Adrenal gland (tissue), 12 donors: ENCODE data around the gene PRDM11. TPM values are rescaled to one million over a fixed set of nuclear protein-coding genes. Genes with fewer than 3 reads are reported as not detected.

Experiments
- DNase-seq, 7 donors: peaks; one replicate each; pipeline ENCODE4 v3.0.0-alpha.2; 2019 to 2020
- H3K27ac ChIP-seq, 5 donors: fragments of 200-600 bp; sonication (generic) in 4 of 5; 1 replicate in 3 of 5; 2 replicates in 2 of 5; pipeline versions ENCODE4 v1.5.1 to v1.8.0; 2016 to 2020; ENCODE audit warnings: mild to moderate bottlenecking in 1 of 5
- H3K27me3 ChIP-seq: fragments of 200-600 bp; 2 replicates; pipeline ENCODE4 v1.8.0; 2021
- H3K36me3 ChIP-seq, 2 donors: fragments of 200-600 bp; replicated peaks in 1 of 2; 1 replicate in 1 of 2; 2 replicates in 1 of 2; pipeline versions ENCODE4 v1.5.1 to v1.8.0; 2018 to 2022
- H3K4me1 ChIP-seq, 2 donors: fragments of 200-600 bp; replicated peaks in 1 of 2; 1 replicate in 1 of 2; 2 replicates in 1 of 2; pipeline versions ENCODE4 v1.5.1 to v1.8.0; 2018 to 2021
- H3K4me3 ChIP-seq, 4 donors: fragments of 200-600 bp; sonication (generic) in 3 of 4; one replicate each; pipeline ENCODE4 v1.5.1; 2016 to 2018
- H3K9me3 ChIP-seq, 3 donors: fragments of 200-600 bp; sonication (generic) in 1 of 3; replicated peaks in 1 of 3; 1 replicate in 2 of 3; 2 replicates in 1 of 3; pipeline versions ENCODE4 v1.5.1 to v1.8.0; 2016 to 2021
- CTCF ChIP-seq, 6 experiments: fragments of 450-650 bp in 4 of 6; fragments of 200-600 bp in 2 of 6; sonication (generic) in 1 of 6; IDR thresholded peaks; 1 replicate in 5 of 6; 2 replicates in 1 of 6; pipeline versions ENCODE4 v1.5.1 to v1.8.0; 2016 to 2021; ENCODE audit warnings: antibody characterized with exemption in 6 of 6, mild to moderate bottlenecking in 2 of 6, moderate library complexity in 1 of 6
- POLR2A ChIP-seq, 2 donors: fragments of 450-650 bp; IDR thresholded peaks; one replicate each; pipeline ENCODE4 v1.6.1; 2017; ENCODE audit warnings: antibody characterized with exemption in 2 of 2, mild to moderate bottlenecking in 2 of 2, moderate library complexity in 1 of 2
- WGBS, 4 donors: extraction: QIAGEN DNeasy Blood & Tissue Kit in 2 of 4; methylation state at CpG; one replicate each; pipeline versions ENCODE4 v1.1.5 to v1.1.7; 2013 to 2017; 5-methylcytosine and 5-hydroxymethylcytosine counted together
- intact Hi-C, 2 donors: fragments of 100-400 bp; cut with DNase I; formaldehyde crosslinking; loops; one replicate each; pipeline versions ENCODE4 v1.14.1 to v1.15.0; 2022 to 2023
- polyA plus RNA-seq, 3 donors: library from polyadenylated mRNA; stranded (reverse); fragments of 200-250 nt in 2 of 3; fragments of 350-450 nt in 1 of 3; fragmentation: Illumina TruSeq in 1 of 3; extraction: RNeasy Lipid Tissue Mini Kit (QIAGEN cat#74804) in 1 of 3; gene quantifications; one replicate each; pipeline ENCODE4 v1.2.3, GENCODE V29; 2013 to 2014
- total RNA-seq, 9 donors: library from RNA; depleted of rRNA in 4 of 9; stranded (reverse); fragments of >200 nt in 4 of 9; fragments of 120-200 nt in 1 of 9; fragmentation: NEBNext Ultra II Directional in 1 of 9; extraction: Animal tissue kit (Norgen Biotek cat#: 25700) in 1 of 9; gene quantifications; one replicate each; pipeline versions ENCODE4 v1.1.0 to v1.2.4, GENCODE V29; 2013 to 2023
- donor health status: healthy with polysubstance abuse.
- donor health status: Bipolar disorder and iron deficiency.
- donor health status: DM: yes; HTN: yes; CAD: no.
- donor health status: DM: no; HTN: no; CAD: no.
- donor health status: DM: no; HTN: no; CAD: no.
- donor health status: DM: yes; HTN: yes; CAD: no.

The PRDM11 gene
- total and polyA plus RNA-seq, 12 donors = 3.3 to 16.9 (median 11.9) TPM

GRCh38 chr11:45272701-45273100 is 126.3 kb downstream of the PRDM11 start:
- Histone ChIP-seq H3K36me3 (no peaks in the 10 kb centered on the region), H3K4me3 (no peak overlapping the region), H3K27me3 (peaks cover 4% of the 10 kb centered on the region), H3K4me1 (no peaks in the 10 kb centered on the region), H3K27ac (no peak overlapping the region), H3K9me3 (no peaks in the 10 kb centered on the region)
- no peak for DNase-seq
- WGBS, 4 donors = 61 to 80% (median 70%) methylated on average over 2 of the region's 2 CpGs
- intact Hi-C loops = no loop called here
- TF ChIP-seq CTCF (IDR thresholded peaks at IDR 0.05) = no peak
- no peak for TF ChIP-seq POLR2A (IDR thresholded peaks at IDR 0.05)

- intact Hi-C loops = no loop called here
- TF ChIP-seq CTCF (IDR thresholded peaks at IDR 0.05) = no peak
- no peak for TF ChIP-seq POLR2A (IDR thresholded peaks at IDR 0.05)
- no peaks in the 10 kb centered on the region for H3K36me3 ChIP-seq
- H3K4me1 ChIP-seq = no peaks in the 10 kb centered on the region
- no peak overlapping the region for H3K27ac ChIP-seq
- H3K4me3 ChIP-seq = no peak overlapping the region
- peaks cover 4% of the 10 kb centered on the region for H3K27me3 ChIP-seq
- WGBS, 4 donors = 66 to 82% (median 79%) methylated on average over 6 of the region's 6 CpGs
- H3K9me3 ChIP-seq = no peaks in the 10 kb centered on the region
- no peak for DNase-seq
Observed at GRCh38 chr11:45273509-45273908, 127.1 kb downstream of the PRDM11 start.

- intact Hi-C loops = no loop called here
- no peaks in the 10 kb centered on the region for H3K4me1 ChIP-seq
- H3K27ac ChIP-seq = no peak overlapping the region
- no peaks in the 10 kb centered on the region for H3K9me3 ChIP-seq
- DNase-seq = no peak
- peaks cover 2% of the 10 kb centered on the region for H3K27me3 ChIP-seq
- H3K36me3 ChIP-seq = no peaks in the 10 kb centered on the region
- 56 to 76% (median 76%) methylated on average over 4 of the region's 4 CpGs for WGBS, 4 donors
- TF ChIP-seq CTCF (IDR thresholded peaks at IDR 0.05) (no peak), POLR2A (IDR thresholded peaks at IDR 0.05) (no peak)
- no peak overlapping the region for H3K4me3 ChIP-seq
Observed at GRCh38 chr11:45274206-45274605, 127.8 kb downstream of the PRDM11 start.

- TF ChIP-seq CTCF (IDR thresholded peaks at IDR 0.05) (no peak), POLR2A (IDR thresholded peaks at IDR 0.05) (no peak)
- no peak overlapping the region for H3K4me3 ChIP-seq
- no peaks in the 10 kb centered on the region for H3K4me1 ChIP-seq
- H3K36me3 ChIP-seq = no peaks in the 10 kb centered on the region
- no peaks in the 10 kb centered on the region for H3K27me3 ChIP-seq
- 62 to 74% (median 67%) methylated on average over 4 of the region's 4 CpGs for WGBS, 4 donors
- no peak for DNase-seq
- H3K27ac ChIP-seq = no peak overlapping the region
- no peaks in the 10 kb centered on the region for H3K9me3 ChIP-seq
- intact Hi-C loops = no loop called here
Observed at GRCh38 chr11:45275828-45276227, 129.4 kb downstream of the PRDM11 start.
